PFSK-1 (cell line): Measurements from ENCODE around the gene AFDN.

ENCODE experiments used
- FOXP2 ChIP-seq: optimal IDR thresholded peaks from 2 replicates; pipeline ENCODE3; 2011; ENCODE audit warnings: borderline replicate concordance, control low read depth, inconsistent platforms; ENCODE audit not compliant: insufficient read depth; ENCODE audit errors: extremely low read length, extremely low read depth
- POLR2AphosphoS5 ChIP-seq: IDR thresholded peaks from 2 replicates; pipeline ENCODE4 v1.6.1; 2012; ENCODE audit warnings: low read depth, mild to moderate bottlenecking, control low read depth, low read length, moderate library complexity
- REST ChIP-seq, 2 experiments: IDR thresholded peaks; 2 replicates each; pipeline versions ENCODE4 v1.6.1 to v1.8.0; 2011 to 2012; ENCODE audit warnings: low read depth in 2 of 2, low read length in 2 of 2, control low read depth in 1 of 2, inconsistent platforms in 1 of 2, mild to moderate bottlenecking in 1 of 2, moderate library complexity in 1 of 2; ENCODE audit not compliant: insufficient read depth in 1 of 2
- SIN3A ChIP-seq: IDR thresholded peaks from 2 replicates; pipeline ENCODE4 v1.6.1; 2012; ENCODE audit warnings: mild to moderate bottlenecking, low read length, moderate library complexity, borderline replicate concordance; ENCODE audit not compliant: insufficient read depth
- TAF1 ChIP-seq: IDR thresholded peaks from 2 replicates; pipeline ENCODE4 v1.6.1; 2012; ENCODE audit warnings: low read length, control low read depth, borderline replicate concordance; ENCODE audit not compliant: insufficient read depth

Gene AFDN

GRCh38 chr6:168012431-168013249, 185.9 kb downstream of the AFDN start:
- no peak for TF ChIP-seq REST (IDR thresholded peaks at IDR 0.05; ENCODE audit: insufficient read depth in 1 of 2, low read depth in 2 of 2, low read length in 2 of 2)
- TF ChIP-seq TAF1: no peak
- TF ChIP-seq FOXP2: no peak

- no peak for TF ChIP-seq TAF1
- no peak for TF ChIP-seq SIN3A
- TF ChIP-seq POLR2AphosphoS5: no peak
- no peak for TF ChIP-seq REST (IDR thresholded peaks at IDR 0.05; ENCODE audit: insufficient read depth in 1 of 2, low read depth in 2 of 2, low read length in 2 of 2)
- no peak for TF ChIP-seq FOXP2
These were observed 186.7 kb downstream of the AFDN start for GRCh38 chr6:168013250-168013915.

- no peak for TF ChIP-seq FOXP2
- TF ChIP-seq POLR2AphosphoS5: no peak
- no peak for TF ChIP-seq REST (IDR thresholded peaks at IDR 0.05; ENCODE audit: insufficient read depth in 1 of 2, low read depth in 2 of 2, low read length in 2 of 2)
- TF ChIP-seq SIN3A: no peak
- no peak for TF ChIP-seq TAF1
These were observed 187.7 kb downstream of the AFDN start for GRCh38 chr6:168014428-168014827.

GRCh38 chr6:168015009-168015408, 188.3 kb downstream of the AFDN start:
- no peak for TF ChIP-seq SIN3A
- no peak for TF ChIP-seq TAF1
- TF ChIP-seq REST (IDR thresholded peaks at IDR 0.05; ENCODE audit: insufficient read depth in 1 of 2, low read depth in 2 of 2, low read length in 2 of 2): no peak
- TF ChIP-seq FOXP2: no peak
- TF ChIP-seq POLR2AphosphoS5: no peak
